Gastroesophageal sphincter (tissue), 4 donors: Measurements from ENCODE around the gene STAT5A. TPM values are rescaled to one million over a fixed set of nuclear protein-coding genes. Genes with fewer than 3 reads are reported as not detected.
"Not testable (repeated sequence)": the region's sequence is repeated elsewhere in the genome, so short reads cannot be mapped to it uniquely, and the experiment has no call there.

Source experiments
- ATAC-seq: fragments of 150-250 bp; one replicate; pipeline ENCODE4 v1.9.1; 2016; ENCODE audit warnings: mild to moderate bottlenecking, moderate library complexity
- H3K27ac ChIP-seq, 4 donors: fragments of 200-600 bp; sonication (generic) in 3 of 4; 1 replicate in 3 of 4; 2 replicates in 1 of 4; pipeline ENCODE4 v1.5.1; 2016 to 2019
- H3K27me3 ChIP-seq: fragments of 200-600 bp; sonication (generic); one replicate; pipeline ENCODE4 v1.5.1; 2019
- H3K36me3 ChIP-seq, 2 donors: fragments of 200-600 bp; sonication (generic); one replicate each; pipeline ENCODE4 v1.5.1; 2019; ENCODE audit warnings: control low read depth in 1 of 2
- H3K4me1 ChIP-seq, 3 donors: fragments of 200-600 bp; sonication (generic); 1 replicate in 2 of 3; 2 replicates in 1 of 3; pipeline ENCODE4 v1.5.1; 2016 to 2019; ENCODE audit warnings: control low read depth in 2 of 3
- H3K4me3 ChIP-seq, 2 donors: fragments of 200-600 bp; sonication (generic); one replicate each; pipeline ENCODE4 v1.5.1; 2019; ENCODE audit warnings: mild to moderate bottlenecking in 1 of 2, moderate library complexity in 1 of 2
- H3K9me3 ChIP-seq, 3 donors: fragments of 200-600 bp; sonication (generic); one replicate each; pipeline ENCODE4 v1.5.1; 2017 to 2019; ENCODE audit warnings: control low read depth in 2 of 3
- EP300 ChIP-seq: sonication (generic); formaldehyde crosslinking; IDR thresholded peaks from one replicate; pipeline ENCODE4 v1.6.1; 2017; ENCODE audit warnings: antibody characterized with exemption, mild to moderate bottlenecking
- POLR2A ChIP-seq, 2 donors: fragments of 450-650 bp; IDR thresholded peaks; one replicate each; pipeline ENCODE4 v1.6.1; 2017; ENCODE audit warnings: antibody characterized with exemption in 2 of 2, mild to moderate bottlenecking in 2 of 2, moderate library complexity in 1 of 2
- POLR2AphosphoS5 ChIP-seq: sonication (generic); formaldehyde crosslinking; IDR thresholded peaks from one replicate; pipeline ENCODE4 v1.6.1; 2017; ENCODE audit warnings: antibody characterized with exemption
- WGBS, 2 donors: methylation state at CpG; one replicate each; pipeline ENCODE4 v1.1.5; 2018; ENCODE audit warnings: low coverage in 1 of 2; 5-methylcytosine and 5-hydroxymethylcytosine counted together
- total RNA-seq, 4 donors: library from RNA; depleted of rRNA; stranded (reverse); fragments of >200 nt; gene quantifications; one replicate each; pipeline ENCODE4 v1.1.0, GENCODE V29; 2016
- TF ChIP-seq, protein P1 (sequence below), 4 experiments: fragments of 200-600 bp in 2 of 4; fragments of 450-650 bp in 2 of 4; sonication (generic) in 1 of 4; IDR thresholded peaks; one replicate each; pipeline ENCODE4 v1.5.1; 2017 to 2019; ENCODE audit warnings: antibody characterized with exemption in 4 of 4, mild to moderate bottlenecking in 2 of 4, moderate library complexity in 2 of 4

The STAT5A gene
- total RNA-seq, 4 donors from 2014 or later: 61.8 to 80.8 (median 71.4) TPM

DNA sequence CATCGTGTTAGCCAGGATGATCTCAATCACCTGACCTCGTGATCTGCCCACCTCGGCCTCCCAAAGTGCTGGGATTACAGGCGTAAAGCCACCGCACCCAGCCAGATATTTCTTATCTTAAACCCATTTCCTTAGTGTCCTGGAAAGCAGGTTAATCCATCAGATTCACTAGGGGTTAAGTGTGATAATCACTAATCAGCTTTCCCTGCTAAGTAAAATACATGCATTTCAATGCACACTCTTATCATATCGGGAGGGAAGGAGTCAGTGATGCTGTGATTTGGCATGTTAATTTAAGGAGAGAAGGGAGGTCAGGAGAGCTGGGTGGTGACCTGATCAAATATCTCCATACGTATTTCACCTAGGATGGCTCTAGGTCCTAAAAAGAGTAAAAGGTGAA, 70.8 kb downstream of the STAT5A start:
- Histone ChIP-seq H3K4me3 (no peak overlapping the region), H3K27me3 (no peaks in the 10 kb centered on the region), H3K9me3 (no peaks in the 10 kb centered on the region), H3K4me1 (peaks cover 9 to 85% (median 18%) of the 10 kb centered on the region in 3 donors), H3K27ac (no peak overlapping the region), H3K36me3 (no peaks in the 10 kb centered on the region)
- TF ChIP-seq, protein P1, sequence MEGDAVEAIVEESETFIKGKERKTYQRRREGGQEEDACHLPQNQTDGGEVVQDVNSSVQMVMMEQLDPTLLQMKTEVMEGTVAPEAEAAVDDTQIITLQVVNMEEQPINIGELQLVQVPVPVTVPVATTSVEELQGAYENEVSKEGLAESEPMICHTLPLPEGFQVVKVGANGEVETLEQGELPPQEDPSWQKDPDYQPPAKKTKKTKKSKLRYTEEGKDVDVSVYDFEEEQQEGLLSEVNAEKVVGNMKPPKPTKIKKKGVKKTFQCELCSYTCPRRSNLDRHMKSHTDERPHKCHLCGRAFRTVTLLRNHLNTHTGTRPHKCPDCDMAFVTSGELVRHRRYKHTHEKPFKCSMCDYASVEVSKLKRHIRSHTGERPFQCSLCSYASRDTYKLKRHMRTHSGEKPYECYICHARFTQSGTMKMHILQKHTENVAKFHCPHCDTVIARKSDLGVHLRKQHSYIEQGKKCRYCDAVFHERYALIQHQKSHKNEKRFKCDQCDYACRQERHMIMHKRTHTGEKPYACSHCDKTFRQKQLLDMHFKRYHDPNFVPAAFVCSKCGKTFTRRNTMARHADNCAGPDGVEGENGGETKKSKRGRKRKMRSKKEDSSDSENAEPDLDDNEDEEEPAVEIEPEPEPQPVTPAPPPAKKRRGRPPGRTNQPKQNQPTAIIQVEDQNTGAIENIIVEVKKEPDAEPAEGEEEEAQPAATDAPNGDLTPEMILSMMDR (IDR thresholded peaks at IDR 0.05): no peak
- no peak for TF ChIP-seq POLR2AphosphoS5
- TF ChIP-seq EP300: no peak
- no peak for TF ChIP-seq POLR2A (IDR thresholded peaks at IDR 0.05)
- no peak for ATAC-seq
- whole genome bisulfite sequencing, 2 donors: 84 to 88% methylated on average over 3 to 6 of the region's 7 CpGs

DNA sequence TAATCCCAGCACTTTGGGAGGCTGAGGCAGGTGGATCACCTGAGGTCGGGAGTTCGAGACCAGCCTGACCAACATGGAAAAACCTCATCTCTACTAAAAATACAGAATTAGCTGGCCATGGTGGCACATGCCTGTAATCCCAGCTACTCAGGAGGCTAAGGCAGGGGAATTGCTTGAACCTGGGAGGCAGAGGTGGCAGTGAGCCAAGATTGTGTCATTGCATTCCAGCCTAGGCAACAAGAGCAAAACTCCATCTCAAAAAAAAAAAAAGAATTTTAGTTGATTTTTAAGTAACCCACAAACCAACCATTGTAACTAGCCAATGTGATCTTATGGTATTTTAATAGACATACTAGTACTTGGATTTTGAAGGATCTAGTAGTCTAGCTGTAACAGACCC, 72.1 kb downstream of the STAT5A start:
- H3K36me3 ChIP-seq, ATAC-seq, H3K27me3 ChIP-seq, H3K4me3 ChIP-seq, H3K9me3 ChIP-seq: not testable (repeated sequence)
- WGBS, 2 donors: 95 to 100% methylated on average over 2 of the region's 2 CpGs
- Histone ChIP-seq H3K27ac (peak overlapping the region in 2 of 4 donors; percentile 3 to 14), H3K4me1 (peaks cover 6 to 85% (median 23%) of the 10 kb centered on the region in 3 donors)

Other genes starting within 250 kb of the STAT5A start
- gene C17orf113, start 237.9 kb upstream of the STAT5A start, total RNA-seq: 1 to 10 TPM in 1 of 4 donors, under 1 TPM in 3; 0.27 to 1.4 (median 0.58) TPM
- not detected for gene ZNF385C, start 190.0 kb upstream of the STAT5A start, total RNA-seq
- gene DHX58, start 175.8 kb upstream of the STAT5A start, total RNA-seq: 10 to 100 TPM; 11.3 to 21.3 (median 13.9) TPM
- 10 to 100 TPM; 10.3 to 51.2 (median 19.3) TPM for gene KAT2A, start 167.1 kb upstream of the STAT5A start, total RNA-seq
- not detected for gene HSPB9, start 165.7 kb upstream of the STAT5A start, total RNA-seq
- 100 to 1,000 TPM in 3 of 4 donors, 10 to 100 TPM in 1; 91.7 to 122 (median 108) TPM for gene RAB5C, start 133.5 kb upstream of the STAT5A start, total RNA-seq
- gene KCNH4, start 107.4 kb upstream of the STAT5A start, total RNA-seq: under 1 TPM in 3 of 4 donors, not detected in 1; 0.16 to 0.27 (median 0.17) TPM
- not detected for gene HCRT, start 103.0 kb upstream of the STAT5A start, total RNA-seq
- gene GHDC, start 94.0 kb upstream of the STAT5A start, total RNA-seq: 10 to 100 TPM; 18.8 to 30.8 (median 21.8) TPM
- 10 to 100 TPM; 73.3 to 98.3 (median 95.6) TPM for gene STAT5B, start 12.1 kb upstream of the STAT5A start, total RNA-seq
- gene STAT3, start 99.9 kb downstream of the STAT5A start, total RNA-seq: 100 to 1,000 TPM; 146 to 253 (median 205) TPM
- gene CAVIN1, start 134.8 kb downstream of the STAT5A start, total RNA-seq: 1,000 to 10,000 TPM in 2 of 4 donors, 100 to 1,000 TPM in 2; 615 to 1,266 (median 897) TPM
- gene ATP6V0A1, start 170.4 kb downstream of the STAT5A start, total RNA-seq: 10 to 100 TPM; 47.5 to 84.5 (median 65.4) TPM
- gene NAGLU, start 247.7 kb downstream of the STAT5A start, total RNA-seq: 10 to 100 TPM; 31.9 to 46.9 (median 35.7) TPM